IMR-90 (cell line): ENCODE data around the gene ACOT4. TPM values are rescaled to one million over a fixed set of nuclear protein-coding genes. Genes with fewer than 3 reads are reported as not detected.

Source experiments
- ATAC-seq: fragments of 200-7000 bp; cut with Tn5 transposase; 2 replicates; pipeline ENCODE4 v1.9.1; 2020; ENCODE audit warnings: low read depth, mild to moderate bottlenecking, moderate library complexity
- BruUV-seq: library from RNA; stranded (reverse); fragments of 400-500 nt; replicated peaks from 2 replicates; lab custom pipeline; 2021; lab: Mats Ljungman, UMichigan
- CTCF ChIA-PET: fragments of 300-600 bp; formaldehyde crosslinking; extraction: SDS; loops from one replicate; lab custom pipeline; 2021; ENCODE audit warnings: antibody characterized with exemption; lab: Yijun Ruan, JAX
- POLR2A ChIA-PET: fragments of 300-600 bp; sonication (Branson Sonifier 250); formaldehyde crosslinking; loops from one replicate; lab custom pipeline; 2022; ENCODE audit warnings: antibody characterized with exemption; ENCODE audit not compliant: unreplicated experiment; lab: Charles Lee
- DNase-seq: peaks from one replicate; pipeline ENCODE4 v3.0.0; 2013
- H2AFZ ChIP-seq: replicated peaks from 2 replicates; pipeline ENCODE3; 2013; ENCODE audit warnings: low read length, mild to moderate bottlenecking; ENCODE audit not compliant: poor library complexity
- H2AK5ac ChIP-seq: 2 replicates; pipeline ENCODE4 v1.6.1; 2013; ENCODE audit warnings: low read depth, low read length, inconsistent platforms
- H2AK9ac ChIP-seq: replicated peaks from 2 replicates; pipeline ENCODE3; 2013; ENCODE audit warnings: mild to moderate bottlenecking, low read depth, low read length, moderate library complexity; ENCODE audit not compliant: poor library complexity
- H2BK120ac ChIP-seq: 2 replicates; pipeline ENCODE4 v1.6.1; 2013; ENCODE audit warnings: low read depth, low read length, inconsistent platforms
- H2BK15ac ChIP-seq: 3 replicates; pipeline ENCODE4 v1.6.1; 2013; ENCODE audit warnings: low read depth, low read length, inconsistent platforms
- H2BK20ac ChIP-seq: 2 replicates; pipeline ENCODE4 v1.6.1; 2013; ENCODE audit warnings: low read depth, mild to moderate bottlenecking, inconsistent platforms, low read length, moderate library complexity
- H2BK5ac ChIP-seq: 2 replicates; pipeline ENCODE4 v1.6.1; 2013; ENCODE audit warnings: mild to moderate bottlenecking, low read depth, low read length, inconsistent platforms; ENCODE audit not compliant: poor library complexity, severe bottlenecking
- H3K14ac ChIP-seq: replicated peaks from 2 replicates; pipeline ENCODE4 v1.6.1; 2013; ENCODE audit warnings: low read depth, low read length, inconsistent platforms
- H3K18ac ChIP-seq: 2 replicates; pipeline ENCODE4 v1.6.1; 2013; ENCODE audit warnings: low read depth, low read length, control low read depth
- H3K23ac ChIP-seq: 2 replicates; pipeline ENCODE4 v1.6.1; 2013; ENCODE audit warnings: low read depth, low read length, inconsistent platforms
- H3K27ac ChIP-seq: 2 replicates; pipeline ENCODE4 v1.5.1; 2013; ENCODE audit warnings: mild to moderate bottlenecking, control low read depth, low read length; ENCODE audit not compliant: insufficient read depth
- H3K27me3 ChIP-seq: 2 replicates; pipeline ENCODE4 v1.6.1; 2013; ENCODE audit warnings: low read length; ENCODE audit not compliant: control insufficient read depth, insufficient read depth
- H3K36me3 ChIP-seq: 2 replicates; pipeline ENCODE4 v1.6.1; 2013; ENCODE audit warnings: low read length, mixed read lengths; ENCODE audit not compliant: control insufficient read depth, insufficient read depth
- H3K4ac ChIP-seq: 2 replicates; pipeline ENCODE4 v1.6.1; 2013; ENCODE audit warnings: low read depth, low read length, inconsistent platforms
- H3K4me1 ChIP-seq: 2 replicates; pipeline ENCODE4 v1.6.1; 2013; ENCODE audit warnings: low read length, mixed read lengths; ENCODE audit not compliant: control insufficient read depth, insufficient read depth
- H3K4me2 ChIP-seq: 2 replicates; pipeline ENCODE4 v1.6.1; 2013; ENCODE audit warnings: low read depth, mild to moderate bottlenecking, control low read depth, low read length, moderate library complexity
- H3K4me3 ChIP-seq: 2 replicates; pipeline ENCODE4 v1.5.1; 2013; ENCODE audit warnings: low read depth, mild to moderate bottlenecking, control low read depth, low read length, moderate library complexity; ENCODE audit not compliant: insufficient read depth
- H3K56ac ChIP-seq: 2 replicates; pipeline ENCODE4 v1.6.1; 2013; ENCODE audit warnings: low read length, inconsistent platforms; ENCODE audit not compliant: insufficient read depth; ENCODE audit errors: extremely low read depth
- H3K79me1 ChIP-seq, 2 experiments: 2 replicates each; pipeline ENCODE4 v1.6.1; 2013; ENCODE audit warnings: low read length in 2 of 2, inconsistent platforms in 1 of 2, low read depth in 1 of 2
- H3K9ac ChIP-seq: 2 replicates; pipeline ENCODE4 v1.6.1; 2013; ENCODE audit warnings: low read depth, low read length, control low read depth
- H3K9me1 ChIP-seq: 2 replicates; pipeline ENCODE4 v1.6.1; 2013; ENCODE audit warnings: low read length, inconsistent platforms; ENCODE audit not compliant: insufficient read depth
- H3K9me3 ChIP-seq: 2 replicates; pipeline ENCODE4 v1.6.1; 2013; ENCODE audit warnings: low read length; ENCODE audit not compliant: control insufficient read depth, insufficient read depth
- H4K20me1 ChIP-seq: 2 replicates; pipeline ENCODE4 v1.6.1; 2013; ENCODE audit warnings: low read length, inconsistent platforms; ENCODE audit not compliant: insufficient read depth
- H4K5ac ChIP-seq: 2 replicates; pipeline ENCODE4 v1.6.1; 2013; ENCODE audit warnings: mild to moderate bottlenecking, low read depth, low read length, control low read depth
- H4K8ac ChIP-seq, 2 experiments: 2 replicates each; pipeline ENCODE4 v1.6.1; 2013; ENCODE audit warnings: low read depth in 2 of 2, low read length in 2 of 2, control low read depth in 1 of 2, inconsistent platforms in 1 of 2
- H4K91ac ChIP-seq: 2 replicates; pipeline ENCODE4 v1.6.1; 2013; ENCODE audit warnings: low read depth, low read length, inconsistent platforms; ENCODE audit not compliant: insufficient read depth
- CEBPB ChIP-seq: IDR thresholded peaks from 2 replicates; pipeline ENCODE4 v1.6.1; 2012; ENCODE audit warnings: low read depth, low read length, improper control_type of control experiment
- CHD1 ChIP-seq: IDR thresholded peaks from 2 replicates; pipeline ENCODE4 v1.6.1; 2012; ENCODE audit warnings: low read depth, low read length, improper control_type of control experiment
- FOS ChIP-seq: fragments of 150-350 bp; IDR thresholded peaks from 2 replicates; pipeline ENCODE4 v1.6.1; 2016; ENCODE audit warnings: low read depth, low read length
- MAFK ChIP-seq: IDR thresholded peaks from 2 replicates; pipeline ENCODE4 v1.6.1; 2012; ENCODE audit warnings: low read depth, low read length, improper control_type of control experiment
- MXI1 ChIP-seq: IDR thresholded peaks from 2 replicates; pipeline ENCODE4 v1.6.1; 2012; ENCODE audit warnings: low read depth, mild to moderate bottlenecking, low read length, moderate library complexity, borderline replicate concordance
- POLR2A ChIP-seq: IDR thresholded peaks from 2 replicates; pipeline ENCODE4 v1.6.1; 2012; ENCODE audit warnings: mild to moderate bottlenecking, low read depth, low read length
- RAD21 ChIP-seq: IDR thresholded peaks from 2 replicates; pipeline ENCODE4 v1.6.1; 2012; ENCODE audit warnings: low read length, improper control_type of control experiment
- RCOR1 ChIP-seq: IDR thresholded peaks from 2 replicates; pipeline ENCODE4 v1.6.1; 2012; ENCODE audit warnings: mild to moderate bottlenecking, low read length, improper control_type of control experiment; ENCODE audit not compliant: insufficient replicate concordance
- RFX5 ChIP-seq: IDR thresholded peaks from 2 replicates; pipeline ENCODE4 v1.8.0; 2012; ENCODE audit warnings: low read depth, mild to moderate bottlenecking, low read length, moderate library complexity
- USF2 ChIP-seq: fragments of 150-350 bp; IDR thresholded peaks from 2 replicates; pipeline ENCODE4 v1.6.1; 2017; ENCODE audit warnings: mild to moderate bottlenecking, antibody characterized with exemption, low read length, low read depth
- WGBS, 2 experiments: methylation state at CpG; one replicate each; pipeline versions ENCODE4 v1.1.5 to v1.1.7; 2013; ENCODE audit warnings: missing lambda C conversion rate in 2 of 2; ENCODE audit not compliant: insufficient read length in 1 of 2; ENCODE audit errors: extremely low coverage in 2 of 2; 5-methylcytosine and 5-hydroxymethylcytosine counted together
- dilution Hi-C: fragments of 300-500 bp; cut with HindIII; formaldehyde crosslinking; loops from one replicate; pipeline ENCODE4 v1.14.3; 2018; ENCODE audit warnings: low sequenced_read_pairs; ENCODE audit not compliant: unreplicated experiment
- in situ Hi-C: fragments of 300-500 bp; cut with MboI; formaldehyde crosslinking; loops from 3 replicates; pipeline ENCODE4 v1.14.3; 2019; ENCODE audit warnings: low sequenced_read_pairs, inconsistent platforms, mixed read lengths
- intact Hi-C: fragments of 100-400 bp; cut with micrococcal nuclease; formaldehyde crosslinking; loops from 2 replicates; pipeline ENCODE4 v1.10.0; 2022
- polyA plus RNA-seq, 3 experiments: library from polyadenylated mRNA; depleted of rRNA; stranded (reverse); fragments of >200 nt; gene quantifications; 2 replicates each; pipeline ENCODE4 v1.2.3, GENCODE V29; 2012; ENCODE audit warnings: low replicate concordance in 1 of 3
- total RNA-seq: library from RNA; depleted of rRNA; stranded (reverse); fragments of >200 nt; gene quantifications from 2 replicates; pipeline ENCODE4 v1.2.3, GENCODE V29; 2012
- TF ChIP-seq, protein P1 (sequence below): fragments of 150-350 bp; IDR thresholded peaks from 2 replicates; pipeline ENCODE4 v1.6.1; 2016; ENCODE audit warnings: low read depth, mild to moderate bottlenecking, low read length, moderate library complexity, borderline replicate concordance

The ACOT4 gene
- total and polyA plus RNA-seq, 2 of the 4 experiments (the other 2 are of a cell fraction): 0.22 to 0.54 TPM

DNA sequence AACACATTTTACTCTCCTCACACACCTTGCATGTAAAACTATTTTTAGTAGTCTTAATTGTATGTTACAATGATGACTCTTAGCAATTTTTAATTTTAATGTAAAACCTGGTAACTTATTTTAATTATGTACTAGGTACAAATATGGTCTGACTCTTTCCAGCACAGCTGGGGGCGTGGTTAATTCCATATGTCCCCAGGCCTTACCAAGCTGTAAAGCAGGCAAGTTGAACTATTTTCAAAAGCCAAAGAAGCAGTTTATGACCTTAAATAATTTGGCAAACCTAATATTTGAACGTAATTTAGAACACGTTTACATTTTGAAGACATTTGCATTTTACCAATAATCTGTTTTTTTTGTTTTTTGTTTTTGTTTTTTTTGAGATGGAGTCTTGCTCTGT lies 11.3 kb downstream of the ACOT4 start:
- POLR2A ChIA-PET: no interaction called here
- intact Hi-C loops: no loop called here
- CTCF ChIA-PET: no interaction called here

More for the DNA sequence above, 11.3 kb downstream of the ACOT4 start:
- peaks cover 5% of the 10 kb centered on the region for H3K27me3 ChIP-seq
- no peak overlapping the region for H3K4me2 ChIP-seq
- dilution Hi-C loops (no loop called here), in situ Hi-C loops (no loop called here)
- no peaks in the 10 kb centered on the region for H3K9me1 ChIP-seq
- H3K27ac ChIP-seq: no peak overlapping the region
- H4K8ac ChIP-seq: no peak overlapping the region
- no peak overlapping the region for H3K14ac ChIP-seq
- no peak overlapping the region for H2BK15ac ChIP-seq
- H3K4me1 ChIP-seq: no peaks in the 10 kb centered on the region
- H3K4ac ChIP-seq: no peak overlapping the region
- H2AK9ac ChIP-seq: no peak overlapping the region
- no peak overlapping the region for H4K91ac ChIP-seq
- H2BK20ac ChIP-seq: no peak overlapping the region
- no peak overlapping the region for H3K4me3 ChIP-seq
- no peak overlapping the region for H2BK120ac ChIP-seq
- H3K79me1 ChIP-seq: no peaks in the 10 kb centered on the region
- H3K23ac ChIP-seq: no peak overlapping the region
- no peaks in the 10 kb centered on the region for H3K36me3 ChIP-seq
- no peak overlapping the region for H2AFZ ChIP-seq
- WGBS, 2 experiments: no CpG with 5 or more reads among the region's 3 CpGs
- H2AK5ac ChIP-seq: no peak overlapping the region
- no peak overlapping the region for H4K5ac ChIP-seq
- ATAC-seq (no peak), DNase-seq (no peak)
- H3K18ac ChIP-seq: no peak overlapping the region
- no peaks in the 10 kb centered on the region for H3K9me3 ChIP-seq
- H4K20me1 ChIP-seq: no peaks in the 10 kb centered on the region
- no peak overlapping the region for H3K56ac ChIP-seq
- no peak overlapping the region for H3K9ac ChIP-seq
- no TSS peak for BruUV-seq
- TF ChIP-seq FOS (no peak), POLR2A (no peak), CEBPB (no peak), RCOR1 (no peak), USF2 (no peak), MAFK (no peak), MXI1 (no peak), RFX5 (no peak), RAD21 (no peak), CHD1 (no peak)
- TF ChIP-seq, protein P1, sequence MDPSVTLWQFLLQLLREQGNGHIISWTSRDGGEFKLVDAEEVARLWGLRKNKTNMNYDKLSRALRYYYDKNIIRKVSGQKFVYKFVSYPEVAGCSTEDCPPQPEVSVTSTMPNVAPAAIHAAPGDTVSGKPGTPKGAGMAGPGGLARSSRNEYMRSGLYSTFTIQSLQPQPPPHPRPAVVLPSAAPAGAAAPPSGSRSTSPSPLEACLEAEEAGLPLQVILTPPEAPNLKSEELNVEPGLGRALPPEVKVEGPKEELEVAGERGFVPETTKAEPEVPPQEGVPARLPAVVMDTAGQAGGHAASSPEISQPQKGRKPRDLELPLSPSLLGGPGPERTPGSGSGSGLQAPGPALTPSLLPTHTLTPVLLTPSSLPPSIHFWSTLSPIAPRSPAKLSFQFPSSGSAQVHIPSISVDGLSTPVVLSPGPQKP: no peak
- H2BK5ac ChIP-seq: no peak overlapping the region
